Heart left ventricle (tissue), 13 donors: ENCODE results near the gene CLK2.

Experiments used
- POLR2A ChIP-seq, 2 donors: fragments of 450-650 bp; IDR thresholded peaks; one replicate each; pipeline ENCODE4 v1.6.1; 2017; ENCODE audit warnings: antibody characterized with exemption in 2 of 2, mild to moderate bottlenecking in 2 of 2, moderate library complexity in 2 of 2
- TF ChIP-seq, protein P1 (sequence below), 12 donors: fragments of 200-600 bp; sonication (generic) in 4 of 12; IDR thresholded peaks; one replicate each; pipeline versions ENCODE4 v1.5.0 to v1.8.0; 2018 to 2022; ENCODE audit warnings: antibody characterized with exemption in 12 of 12, mild to moderate bottlenecking in 5 of 12
- donor health status: ischemic (EF 13 %, LVEDD 7.1; RV severe dilation, severe dysfunction).
- donor health status: DM: no; HTN: yes; CAD: no.
- donor health status: DM: no; HTN: no; CAD: no.
- donor health status: ischemic (EF 25% LVEDD 6.9; RV normal size, moderate dysfunction).
- donor health status: ischemic (EF 25% LVEDD 5.7; RV mildly dilated, moderate dysfunction).
- donor health status: ischemic (EF 35%, LVEDD 5.7; RV mildly dilated, moderate dysfunction).
- donor health status: nonischemic (EF 11% LVEDD 7.7; RV severe dilation, severe dysfunction).
- donor health status: DM: yes; HTN: yes; CAD: no.
- donor health status: PGD.
- donor health status: ischemic (EF 29% LVEDD 5.4; RV normal size, mild dysfunction).
- donor health status: nonischemic (EF 23%, LVEDD 6.1; RV moderate dilation, normal function).

GRCh38 chr1:155305881-155306391, 32.6 kb upstream of the CLK2 start:
- TF ChIP-seq, protein P1, sequence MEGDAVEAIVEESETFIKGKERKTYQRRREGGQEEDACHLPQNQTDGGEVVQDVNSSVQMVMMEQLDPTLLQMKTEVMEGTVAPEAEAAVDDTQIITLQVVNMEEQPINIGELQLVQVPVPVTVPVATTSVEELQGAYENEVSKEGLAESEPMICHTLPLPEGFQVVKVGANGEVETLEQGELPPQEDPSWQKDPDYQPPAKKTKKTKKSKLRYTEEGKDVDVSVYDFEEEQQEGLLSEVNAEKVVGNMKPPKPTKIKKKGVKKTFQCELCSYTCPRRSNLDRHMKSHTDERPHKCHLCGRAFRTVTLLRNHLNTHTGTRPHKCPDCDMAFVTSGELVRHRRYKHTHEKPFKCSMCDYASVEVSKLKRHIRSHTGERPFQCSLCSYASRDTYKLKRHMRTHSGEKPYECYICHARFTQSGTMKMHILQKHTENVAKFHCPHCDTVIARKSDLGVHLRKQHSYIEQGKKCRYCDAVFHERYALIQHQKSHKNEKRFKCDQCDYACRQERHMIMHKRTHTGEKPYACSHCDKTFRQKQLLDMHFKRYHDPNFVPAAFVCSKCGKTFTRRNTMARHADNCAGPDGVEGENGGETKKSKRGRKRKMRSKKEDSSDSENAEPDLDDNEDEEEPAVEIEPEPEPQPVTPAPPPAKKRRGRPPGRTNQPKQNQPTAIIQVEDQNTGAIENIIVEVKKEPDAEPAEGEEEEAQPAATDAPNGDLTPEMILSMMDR (IDR thresholded peaks at IDR 0.05), result no peak
- no peak for TF ChIP-seq POLR2A (IDR thresholded peaks at IDR 0.05)
